Mesothelial cell of epicardium (in vitro differentiated cells): ENCODE measurements around the gene MAGI2. TPM values are rescaled to one million over a fixed set of nuclear protein-coding genes. Genes with fewer than 3 reads are reported as not detected.

Experiments used
- DNase-seq, 2 experiments: peaks; one replicate each; pipeline ENCODE4 v3.0.0; 2021; ENCODE audit warnings: low spot score in 2 of 2; ENCODE audit not compliant: unreplicated experiment in 2 of 2
- H3K27ac Mint-ChIP-seq: 2 replicates; pipeline ENCODE4 v1.8.0; 2021; ENCODE audit warnings: mixed read lengths
- H3K27me3 Mint-ChIP-seq: 2 replicates; pipeline ENCODE4 v1.8.0; 2021; ENCODE audit warnings: low read depth, mixed read lengths
- H3K36me3 Mint-ChIP-seq: 2 replicates; pipeline ENCODE4 v1.8.0; 2021; ENCODE audit warnings: mixed read lengths
- H3K4me1 Mint-ChIP-seq: 2 replicates; pipeline ENCODE4 v1.8.0; 2021; ENCODE audit warnings: mixed read lengths
- H3K4me3 Mint-ChIP-seq: 2 replicates; pipeline ENCODE4 v1.8.0; 2021; ENCODE audit warnings: mild to moderate bottlenecking, moderate library complexity, mixed read lengths
- H3K9me3 Mint-ChIP-seq: 2 replicates; pipeline ENCODE4 v1.8.0; 2021; ENCODE audit warnings: mixed read lengths
- CTCF ChIP-seq: fragments of 200-600 bp; sonication (generic); IDR thresholded peaks from one replicate; pipeline ENCODE4 v1.5.0; 2021; ENCODE audit warnings: antibody characterized with exemption; ENCODE audit not compliant: unreplicated experiment
- total RNA-seq: library from RNA; stranded (reverse); gene quantifications from 3 replicates; pipeline ENCODE4 v1.2.1, GENCODE V29; 2021

The MAGI2 gene
- total RNA-seq, 1 donor from 2014 or later: 38.4 TPM

GRCh38 chr7:78057571-78057970 lies 1395.9 kb downstream of the MAGI2 start:
- no peak overlapping the region for H3K27ac Mint-ChIP-seq
- H3K27me3 Mint-ChIP-seq: peaks cover 20% of the 10 kb centered on the region
- TF ChIP-seq CTCF: no peak
- H3K36me3 Mint-ChIP-seq: no peaks in the 10 kb centered on the region
- H3K4me3 Mint-ChIP-seq: no peak overlapping the region
- DNase-seq: no peak
- H3K4me1 Mint-ChIP-seq: peaks cover 10% of the 10 kb centered on the region
- H3K9me3 Mint-ChIP-seq: no peaks in the 10 kb centered on the region

- no peak for DNase-seq
- no peak for TF ChIP-seq CTCF
- Mint-ChIP-seq H3K36me3 (no peaks in the 10 kb centered on the region), H3K27ac (no peak overlapping the region), H3K9me3 (no peaks in the 10 kb centered on the region), H3K4me3 (no peak overlapping the region), H3K27me3 (peaks cover 13% of the 10 kb centered on the region), H3K4me1 (peaks cover 19% of the 10 kb centered on the region)
Measured at GRCh38 chr7:78055599-78055998, 1397.9 kb downstream of the MAGI2 start.

DNA sequence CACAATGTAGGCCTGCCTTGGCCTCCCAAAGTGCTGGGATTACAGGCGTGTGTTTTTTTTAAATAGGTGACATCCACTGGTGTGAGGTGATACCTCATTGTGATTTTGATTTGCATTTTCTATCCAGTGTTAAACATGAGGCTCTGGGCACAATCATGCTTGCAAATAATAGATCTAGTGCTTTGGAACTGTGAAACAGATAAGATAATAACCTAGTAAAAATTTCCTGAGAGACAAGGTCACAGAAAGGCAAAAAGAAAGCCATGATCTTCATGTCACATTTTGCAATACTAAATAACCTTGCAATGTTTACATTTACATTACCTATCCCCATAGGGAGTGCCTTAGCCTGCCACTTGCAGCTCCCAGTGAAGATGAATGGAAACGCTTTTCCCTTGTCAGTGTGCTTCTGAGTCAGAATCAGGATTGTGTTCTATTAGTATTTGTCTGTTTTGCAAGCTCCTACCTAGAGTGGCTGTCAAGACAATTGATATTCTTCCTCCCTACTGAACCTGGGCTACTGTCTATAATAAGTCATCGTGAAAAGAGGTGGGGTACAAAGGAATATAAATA lies 1398.4 kb downstream of the MAGI2 start:
- H3K9me3 Mint-ChIP-seq: no peaks in the 10 kb centered on the region
- H3K4me1 Mint-ChIP-seq: peaks cover 20% of the 10 kb centered on the region
- no peaks in the 10 kb centered on the region for H3K36me3 Mint-ChIP-seq
- no peak overlapping the region for H3K4me3 Mint-ChIP-seq
- no peak for TF ChIP-seq CTCF
- DNase-seq: no peak
- H3K27ac Mint-ChIP-seq: no peak overlapping the region
- peaks cover 13% of the 10 kb centered on the region for H3K27me3 Mint-ChIP-seq

GRCh38 chr7:78052112-78052511 lies 1401.4 kb downstream of the MAGI2 start:
- H3K4me1 Mint-ChIP-seq: peaks cover 20% of the 10 kb centered on the region
- no peak for TF ChIP-seq CTCF
- H3K36me3 Mint-ChIP-seq: no peaks in the 10 kb centered on the region
- no peak overlapping the region for H3K4me3 Mint-ChIP-seq
- no peak for DNase-seq
- no peaks in the 10 kb centered on the region for H3K27me3 Mint-ChIP-seq
- H3K27ac Mint-ChIP-seq: no peak overlapping the region
- H3K9me3 Mint-ChIP-seq: no peaks in the 10 kb centered on the region

DNA sequence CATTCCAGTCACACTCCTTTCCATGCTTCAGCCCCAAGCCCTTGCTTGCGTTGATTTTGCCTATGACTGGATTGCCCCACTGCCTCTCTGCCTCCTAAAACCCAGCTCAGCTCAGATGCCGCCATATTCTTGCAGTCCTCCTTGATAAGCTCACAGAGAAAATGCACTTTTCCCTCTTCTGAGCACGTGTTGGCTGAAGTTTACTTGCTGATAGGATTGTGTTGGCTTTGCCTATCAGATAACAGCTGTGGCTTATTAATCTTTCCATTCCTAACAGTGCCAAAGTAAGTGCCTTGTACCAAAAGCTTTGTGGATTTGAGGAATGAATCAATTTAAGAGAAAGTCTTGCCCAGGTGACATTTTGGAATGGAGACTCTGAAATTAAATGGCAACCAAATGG lies 1405.7 kb downstream of the MAGI2 start:
- H3K4me3 Mint-ChIP-seq: no peak overlapping the region
- H3K27me3 Mint-ChIP-seq: no peaks in the 10 kb centered on the region
- peaks cover 10% of the 10 kb centered on the region for H3K4me1 Mint-ChIP-seq
- TF ChIP-seq CTCF: no peak
- no peaks in the 10 kb centered on the region for H3K9me3 Mint-ChIP-seq
- H3K27ac Mint-ChIP-seq: no peak overlapping the region
- no peak for DNase-seq
- H3K36me3 Mint-ChIP-seq: no peaks in the 10 kb centered on the region

GRCh38 chr7:78043159-78043558 lies 1410.3 kb downstream of the MAGI2 start:
- no peak for TF ChIP-seq CTCF
- Mint-ChIP-seq H3K4me1 (peaks cover 13% of the 10 kb centered on the region), H3K27ac (no peak overlapping the region), H3K4me3 (no peak overlapping the region), H3K9me3 (no peaks in the 10 kb centered on the region), H3K36me3 (no peaks in the 10 kb centered on the region), H3K27me3 (peaks cover 2% of the 10 kb centered on the region)
- DNase-seq: no peak
